BE2C (cell line): ENCODE measurements around the gene SLC25A47. TPM values are rescaled to one million over a fixed set of nuclear protein-coding genes. Genes with fewer than 3 reads are reported as not detected.

Source experiments
- DNase-seq: peaks from one replicate; pipeline ENCODE4 v3.0.0-alpha.2; 2020
- H3K27me3 ChIP-seq: fragments of 250-450 bp; sonication (Bioruptor Pico); 2 replicates; pipeline ENCODE4 v1.5.1; 2020; ENCODE audit warnings: mild to moderate bottlenecking
- H3K36me3 ChIP-seq: fragments of 250-450 bp; sonication (Bioruptor Pico); 2 replicates; pipeline ENCODE4 v1.5.1; 2020; ENCODE audit warnings: mild to moderate bottlenecking
- H3K4me1 ChIP-seq: fragments of 250-450 bp; sonication (Bioruptor Pico); 2 replicates; pipeline ENCODE4 v1.5.1; 2020
- H3K4me3 ChIP-seq: 2 replicates; pipeline ENCODE4 v1.5.1; 2011; ENCODE audit warnings: low read depth, low read length
- H3K9me3 ChIP-seq: fragments of 250-450 bp; sonication (Bioruptor Pico); 2 replicates; pipeline ENCODE4 v1.5.1; 2020
- CTCF ChIP-seq: IDR thresholded peaks from 2 replicates; pipeline ENCODE4 v1.5.1; 2012; ENCODE audit warnings: mild to moderate bottlenecking, low read depth, low read length
- polyA plus RNA-seq: library from polyadenylated mRNA; unstranded; fragments of >200 nt; gene quantifications from one replicate; pipeline ENCODE4 v1.2.1, GENCODE V29; 2012; ENCODE audit warnings: low read depth, missing spikeins; ENCODE audit not compliant: insufficient read length, insufficient read depth

Gene SLC25A47
- not detected for polyA plus RNA-seq

- Histone ChIP-seq H3K9me3 (no peaks in the 10 kb centered on the region), H3K4me1 (no peaks in the 10 kb centered on the region), H3K36me3 (no peaks in the 10 kb centered on the region), H3K27me3 (no peaks in the 10 kb centered on the region), H3K4me3 (no peak within 1 kb of the TSS)
- DNase-seq = no peak
- no peak for TF ChIP-seq CTCF
Measured at GRCh38 chr14:100323121-100323941, at the start of gene SLC25A47. TSS of gene SLC25A47 (plus strand) at chr14:100323339. CDS start at chr14:100323415, 76 bp downstream.

GRCh38 chr14:100274250-100274649 is 48.9 kb upstream of the SLC25A47 start:
- Histone ChIP-seq H3K36me3 (peaks cover 26% of the 10 kb centered on the region), H3K9me3 (no peaks in the 10 kb centered on the region), H3K4me3 (no peak overlapping the region), H3K4me1 (no peaks in the 10 kb centered on the region), H3K27me3 (no peaks in the 10 kb centered on the region)
- DNase-seq = no peak
- TF ChIP-seq CTCF = no peak

- no peak for TF ChIP-seq CTCF
- no peaks in the 10 kb centered on the region for H3K4me1 ChIP-seq
- H3K27me3 ChIP-seq = no peaks in the 10 kb centered on the region
- no peak for DNase-seq
- H3K9me3 ChIP-seq = no peaks in the 10 kb centered on the region
- peaks cover 30% of the 10 kb centered on the region for H3K36me3 ChIP-seq
- no peak overlapping the region for H3K4me3 ChIP-seq
Measured at GRCh38 chr14:100275214-100275613, 47.9 kb upstream of the SLC25A47 start.

DNA sequence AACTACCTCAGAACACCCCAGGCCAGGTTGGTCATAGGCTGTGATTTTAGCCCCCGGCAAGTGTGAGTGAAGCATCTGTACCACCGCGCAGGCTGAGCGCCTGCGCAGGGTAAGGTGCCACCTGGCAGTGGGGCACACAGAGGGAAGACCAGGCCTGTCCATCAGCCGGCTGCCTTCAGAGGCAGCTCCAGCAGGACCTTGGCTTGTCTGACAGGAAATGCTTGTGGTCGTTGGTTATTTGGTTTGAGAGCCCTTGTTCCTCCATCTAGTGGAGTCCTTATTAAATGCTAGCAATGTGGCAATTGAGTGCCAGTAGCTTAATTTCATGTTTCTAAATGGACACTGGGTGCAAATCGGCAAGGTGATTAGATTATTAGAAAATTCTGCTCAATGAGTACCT is 44.4 kb upstream of the SLC25A47 start:
- no peak overlapping the region for H3K4me3 ChIP-seq
- DNase-seq = no peak
- TF ChIP-seq CTCF = no peak
- no peaks in the 10 kb centered on the region for H3K9me3 ChIP-seq
- no peaks in the 10 kb centered on the region for H3K4me1 ChIP-seq
- H3K27me3 ChIP-seq = no peaks in the 10 kb centered on the region
- peaks cover 29% of the 10 kb centered on the region for H3K36me3 ChIP-seq

GRCh38 chr14:100279133-100279532 is 44.0 kb upstream of the SLC25A47 start:
- DNase-seq = no peak
- Histone ChIP-seq H3K27me3 (no peaks in the 10 kb centered on the region), H3K4me3 (no peak overlapping the region), H3K9me3 (no peaks in the 10 kb centered on the region), H3K36me3 (peaks cover 28% of the 10 kb centered on the region), H3K4me1 (no peaks in the 10 kb centered on the region)
- TF ChIP-seq CTCF = no peak

GRCh38 chr14:100279563-100279962 is 43.6 kb upstream of the SLC25A47 start:
- Histone ChIP-seq H3K36me3 (peaks cover 27% of the 10 kb centered on the region), H3K4me3 (no peak overlapping the region), H3K27me3 (no peaks in the 10 kb centered on the region)

More at GRCh38 chr14:100279563-100279962, 43.6 kb upstream of the SLC25A47 start:
- DNase-seq = no peak
- no peak for TF ChIP-seq CTCF
- H3K4me1 ChIP-seq = peaks cover 2% of the 10 kb centered on the region; the same call in 1 of the 2 replicates
- H3K9me3 ChIP-seq = no peaks in the 10 kb centered on the region
